AG20443 (cell line): Measurements from ENCODE around the gene NSDHL.
A peak's percentile ranks its signal among the peaks of the same experiment; 100 is the strongest.
"Not testable (repeated sequence)": the region's sequence is repeated elsewhere in the genome, so short reads cannot be mapped to it uniquely, and the experiment has no call there.

Experiments
- DNase-seq: peaks from one replicate; pipeline ENCODE4 v3.0.0; 2012; ENCODE audit warnings: low spot score, mixed read lengths

Gene NSDHL

GRCh38 chrX:152830312-152831305 lies at the start of gene NSDHL, which contains the start of gene CETN2:
Gene NSDHL (plus strand): TSS chrX:152831063. CDS start chrX:152846325, 15,262 bp downstream.
Gene CETN2 (minus strand): TSS chrX:152830757. CDS start chrX:152830710, 47 bp downstream.
- DNase-seq, result peak; percentile 97

- DNase-seq, result not testable (repeated sequence)
Observed at GRCh38 chrX:152787062-152787461, 43.8 kb upstream of the NSDHL start.

- DNase-seq, result no peak
Observed at GRCh38 chrX:152798945-152799344, 31.9 kb upstream of the NSDHL start.

DNA sequence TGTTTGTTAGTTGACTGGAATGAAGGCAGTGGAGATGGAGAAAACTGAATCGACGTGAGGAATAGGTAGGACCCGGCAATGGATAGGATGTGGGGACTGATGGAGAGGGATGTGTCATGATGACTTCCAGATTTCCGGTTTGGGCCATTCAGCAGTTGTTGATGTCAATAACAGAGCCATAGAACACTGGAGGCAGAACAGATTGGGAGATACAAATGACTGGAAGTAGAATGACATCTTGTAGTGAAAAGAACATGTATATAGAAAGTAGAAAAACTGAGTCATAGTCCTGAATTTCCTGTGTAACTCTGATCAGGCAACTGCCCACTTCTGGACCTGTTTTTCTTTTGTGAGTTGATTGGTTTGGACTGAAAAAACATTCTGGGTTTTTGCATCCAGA lies 24.8 kb upstream of the NSDHL start:
- no peak for DNase-seq

DNA sequence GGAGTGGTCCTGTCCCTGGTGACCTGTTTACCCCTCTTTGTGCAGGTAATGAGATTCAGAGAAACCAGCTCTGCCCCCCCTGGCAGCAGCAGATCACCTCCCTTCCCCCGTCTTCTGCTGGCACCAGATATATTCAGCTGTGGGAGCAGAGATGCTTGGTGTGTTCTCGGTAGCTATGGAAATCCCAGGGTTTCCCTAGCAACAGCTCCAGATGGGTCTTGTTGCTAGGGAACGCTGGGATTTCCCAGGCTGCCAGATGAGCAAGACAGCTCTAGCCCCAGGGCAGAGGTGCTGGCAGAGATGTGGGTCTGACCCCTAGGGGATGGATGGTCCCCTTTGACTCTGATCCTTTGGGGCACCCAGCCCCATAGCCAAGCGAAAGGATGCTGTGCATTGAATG lies 20.5 kb upstream of the NSDHL start:
- no peak for DNase-seq

GRCh38 chrX:152813206-152813605 lies 17.7 kb upstream of the NSDHL start:
- DNase-seq, result no peak

GRCh38 chrX:152814048-152814447 lies 16.8 kb upstream of the NSDHL start:
- no peak for DNase-seq

DNA sequence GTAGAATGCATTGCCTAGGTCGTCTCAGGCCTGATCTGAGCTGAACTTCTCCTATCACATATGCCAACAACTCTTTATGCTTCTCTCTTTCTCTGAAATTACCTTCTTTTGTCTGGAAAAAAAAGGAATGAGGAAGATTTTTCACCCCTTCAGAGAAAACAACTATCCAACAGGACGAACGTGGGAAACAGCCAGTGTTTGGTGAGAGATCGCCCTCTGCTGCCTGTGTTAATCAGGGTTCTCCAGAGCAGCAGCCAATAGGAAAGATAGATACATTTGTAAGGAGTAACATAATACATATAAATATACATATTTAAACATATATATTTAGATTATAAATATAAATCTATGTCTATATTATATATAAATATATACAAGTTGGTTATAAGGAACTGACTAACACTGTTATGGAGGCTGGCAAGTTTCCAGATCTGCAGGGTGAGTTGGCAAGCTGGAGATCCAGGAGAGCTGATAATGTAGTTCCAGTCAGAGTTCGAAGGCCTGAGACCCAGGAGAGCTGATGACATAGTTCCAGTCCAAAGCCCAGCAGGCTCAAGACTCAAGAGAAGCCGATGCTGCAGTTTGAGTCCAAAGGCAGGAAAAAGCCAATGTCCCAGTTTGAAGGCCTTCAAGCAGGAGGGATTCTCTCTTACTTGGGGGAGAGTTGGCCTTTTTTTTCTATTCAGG lies 13.6 kb upstream of the NSDHL start:
- peak; percentile 52 for DNase-seq

- no peak for DNase-seq
Observed at GRCh38 chrX:152818356-152818755, 12.5 kb upstream of the NSDHL start.

GRCh38 chrX:152819266-152819665 lies 11.6 kb upstream of the NSDHL start:
- peak; percentile 20 for DNase-seq

DNA sequence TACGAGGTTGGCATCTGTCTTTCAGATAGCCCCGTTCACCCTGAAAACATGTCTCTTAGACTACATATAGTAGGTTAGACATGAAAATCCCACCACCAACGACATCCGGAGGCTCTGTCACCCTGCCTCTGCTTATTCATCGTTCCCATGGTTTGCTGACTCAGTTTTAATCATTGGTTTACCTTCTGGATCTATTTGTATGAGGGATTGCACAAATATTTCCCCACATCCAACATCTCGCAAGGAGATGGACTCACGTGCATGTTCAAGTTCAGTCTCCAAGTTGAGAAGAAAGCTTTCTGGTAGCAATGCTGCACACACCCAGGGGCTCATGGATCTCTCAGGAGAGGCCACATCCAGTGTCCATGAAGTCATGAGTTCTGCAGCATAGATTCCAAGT lies 11.1 kb upstream of the NSDHL start:
- DNase-seq, result peak; percentile 24

- DNase-seq, result peak; percentile 31
Observed at GRCh38 chrX:152821145-152821765, 9.6 kb upstream of the NSDHL start.

DNA sequence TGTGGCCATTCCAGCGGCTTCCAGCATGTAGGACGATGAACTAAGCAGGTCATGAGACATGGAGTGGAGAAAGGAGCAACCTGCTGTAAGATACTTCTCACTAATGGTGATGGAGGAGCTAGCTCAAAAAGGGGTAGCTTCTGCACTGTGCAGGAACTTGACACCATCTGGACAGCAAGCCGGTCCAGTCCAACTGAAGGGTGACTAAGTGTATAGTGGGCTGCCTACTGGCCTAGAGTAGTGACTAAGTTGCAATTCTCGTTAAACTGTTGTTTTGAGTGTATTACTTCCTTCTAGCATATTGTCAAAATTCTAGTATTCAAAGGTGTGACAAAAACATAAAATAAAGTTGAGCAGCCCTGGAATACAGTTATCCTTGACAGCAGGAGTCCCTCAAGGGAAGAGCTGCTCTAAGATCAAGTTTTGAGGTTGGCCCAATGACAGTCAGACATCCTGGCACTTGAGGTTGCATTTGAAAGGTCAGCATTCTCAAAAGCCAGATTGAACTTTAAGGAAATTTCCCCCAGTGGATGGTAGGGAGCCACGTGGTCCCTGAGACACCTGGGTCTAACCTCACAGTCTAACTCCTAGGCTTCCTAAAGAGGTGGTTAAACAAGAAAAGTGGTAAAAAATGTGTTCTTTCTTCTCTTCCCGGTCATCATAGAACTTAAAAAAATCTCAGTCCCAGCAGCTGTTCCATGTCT lies 8.3 kb upstream of the NSDHL start:
- peak; percentile 26 for DNase-seq

DNA sequence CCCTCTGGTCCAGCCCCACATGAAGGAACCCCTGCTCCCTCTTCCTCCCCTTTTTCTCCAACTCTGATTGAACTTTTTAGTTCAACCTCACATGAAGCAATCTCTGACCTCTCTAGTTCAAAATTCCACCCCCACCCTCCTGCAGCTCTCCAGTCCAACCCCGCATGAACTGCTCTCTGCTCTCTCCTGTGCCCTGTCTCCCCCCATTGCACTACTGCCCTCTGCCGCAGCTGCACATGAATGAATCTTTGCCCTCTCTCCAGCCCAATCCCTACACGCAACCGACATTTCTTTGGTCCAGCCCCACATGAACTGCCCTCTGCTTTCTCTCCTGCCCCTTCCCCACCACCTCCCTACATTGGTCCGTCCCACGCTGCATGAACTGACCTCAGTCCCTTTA lies 7.2 kb upstream of the NSDHL start:
- no peak for DNase-seq

DNA sequence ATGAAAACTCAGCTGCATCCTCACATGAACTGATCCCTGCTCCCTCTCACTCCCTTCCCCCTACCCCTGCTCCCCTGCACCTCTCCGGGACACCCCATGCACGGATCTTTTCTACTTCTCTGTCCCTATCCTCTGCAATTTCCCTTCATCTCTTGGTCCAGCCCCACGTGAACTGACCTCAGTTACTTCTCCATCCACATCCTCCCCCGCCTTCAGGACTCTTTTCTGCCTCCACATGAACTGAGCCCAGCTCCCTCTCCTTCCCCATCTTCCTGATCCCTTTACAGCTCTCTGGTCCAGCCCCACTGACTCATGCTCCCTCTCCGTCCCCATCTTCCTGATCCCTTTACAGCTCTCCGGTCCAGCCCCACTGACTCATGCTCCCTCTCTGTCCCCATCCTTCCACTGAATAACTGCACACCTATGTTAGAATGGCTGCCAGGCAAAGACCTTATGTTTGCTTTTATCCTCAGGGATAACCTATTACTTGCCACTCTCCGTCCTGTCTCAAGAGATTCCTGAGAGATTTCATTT lies 6.0 kb upstream of the NSDHL start:
- no peak for DNase-seq

DNA sequence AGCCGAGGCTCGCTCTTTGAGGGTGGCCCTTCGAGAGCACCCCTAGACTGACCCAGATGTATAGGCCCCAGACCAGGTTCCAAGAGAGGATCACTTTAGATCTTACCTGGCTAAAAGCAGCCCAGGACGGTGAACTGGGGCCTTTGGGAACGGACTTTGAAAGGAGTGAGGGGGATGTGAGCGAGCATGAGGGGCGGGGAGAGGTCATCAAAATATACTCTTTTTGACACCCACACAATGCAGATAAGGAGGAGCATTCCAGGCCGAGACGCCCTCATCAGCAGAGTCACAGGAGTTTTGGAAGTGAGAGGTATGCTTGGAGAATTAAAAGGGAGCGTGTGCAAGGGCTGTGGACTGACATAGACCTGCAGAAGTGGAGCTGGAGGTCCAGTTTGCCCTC lies 528 bp downstream of the NSDHL start:
- DNase-seq, result no peak

DNA sequence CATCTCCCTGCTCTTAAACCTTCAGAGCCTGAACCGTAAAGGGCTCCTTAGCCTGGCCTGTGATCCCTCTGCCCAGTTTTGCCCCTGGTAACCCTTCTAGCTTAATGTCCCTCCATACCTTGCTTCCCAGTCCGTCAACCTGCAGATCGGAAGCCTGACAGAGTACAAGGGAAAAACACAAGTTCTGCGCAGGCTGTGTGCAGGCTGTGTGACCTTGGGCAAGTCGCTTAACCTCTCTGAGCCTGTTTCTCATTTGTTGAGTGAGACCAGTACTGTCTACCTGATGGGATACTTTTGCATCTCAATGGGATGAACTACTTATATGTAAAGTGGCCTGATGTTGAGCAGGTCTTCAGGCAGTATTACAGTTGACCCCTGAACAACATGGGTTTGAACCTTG lies 1.7 kb downstream of the NSDHL start:
- no peak for DNase-seq

DNA sequence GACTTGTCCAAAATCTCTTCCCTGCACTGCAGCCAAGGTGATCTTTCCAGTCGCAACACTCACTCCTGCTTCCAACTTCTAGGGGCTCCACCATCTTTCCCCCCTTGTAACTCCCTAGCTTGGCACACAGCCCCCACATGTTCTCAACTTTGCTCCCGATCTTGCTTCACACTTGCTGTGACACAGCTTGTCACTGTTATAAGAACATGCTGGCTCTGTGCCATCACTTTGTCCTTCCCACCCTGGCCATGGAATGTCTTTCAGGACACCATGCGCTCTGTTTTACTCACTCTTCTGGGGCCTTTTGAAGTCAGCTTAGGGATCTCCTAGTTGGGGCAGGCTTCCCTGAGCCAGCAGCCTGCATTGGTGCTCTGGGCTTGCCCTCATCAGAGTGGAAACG lies 2.5 kb downstream of the NSDHL start:
- DNase-seq, result no peak

- DNase-seq, result not testable (repeated sequence)
Observed at GRCh38 chrX:152835470-152835869, 4.6 kb downstream of the NSDHL start.

DNA sequence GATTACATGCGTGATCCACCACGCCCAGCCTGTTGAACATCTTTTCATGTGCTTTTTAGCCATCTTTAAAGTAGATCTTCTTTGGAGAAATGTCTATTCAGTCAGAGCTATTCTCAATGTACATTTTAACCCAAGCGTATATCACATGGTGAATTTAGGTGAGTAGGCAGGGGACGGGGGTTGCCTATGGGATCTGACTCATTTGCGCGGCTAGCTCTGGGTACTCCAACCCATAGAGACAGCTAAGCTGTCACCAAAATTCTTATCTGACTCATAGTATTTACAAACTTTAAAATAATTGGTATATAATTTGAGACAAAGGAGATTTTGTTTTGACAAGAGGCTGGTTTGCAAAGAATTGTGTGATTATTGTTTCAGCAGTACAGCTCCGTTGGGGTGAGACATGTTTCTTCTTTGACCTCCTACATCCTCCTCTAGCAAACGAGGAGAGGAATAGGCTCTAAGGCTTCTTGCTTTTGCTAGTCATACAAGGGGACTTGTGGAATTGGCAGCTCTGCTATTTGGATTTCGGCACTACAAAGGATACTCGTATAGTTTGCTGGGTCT lies 12.0 kb downstream of the NSDHL start:
- DNase-seq, result no peak

DNA sequence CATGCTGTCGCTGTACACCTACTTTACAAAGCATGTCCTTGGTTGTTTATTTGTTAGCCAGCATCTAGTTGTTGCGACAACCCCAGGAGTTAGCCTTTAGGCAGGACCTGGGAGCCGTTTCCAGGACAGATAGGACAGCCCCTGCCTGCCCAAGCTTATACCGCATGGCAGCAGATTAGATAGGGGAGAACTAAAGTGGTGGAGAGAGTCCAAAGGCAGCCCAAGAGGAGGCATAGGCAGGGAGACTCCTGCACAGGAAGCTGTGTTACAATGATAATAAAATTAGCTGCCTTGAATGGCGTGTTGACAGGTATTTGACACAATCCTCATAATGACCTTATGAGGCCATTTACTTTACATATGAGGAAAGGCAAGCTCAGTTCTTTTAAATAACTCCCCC lies 13.0 kb downstream of the NSDHL start:
- DNase-seq, result no peak
